Mesenchymal stem cell (in vitro differentiated cells and primary cell): ENCODE data around the gene MCM9.
A peak's percentile ranks its signal among the peaks of the same experiment; 100 is the strongest.
"Not testable (repeated sequence)": the region's sequence is repeated elsewhere in the genome, so short reads cannot be mapped to it uniquely, and the experiment has no call there.

Experiments used
- DNase-seq: peaks from one replicate; pipeline ENCODE4 v3.0.0-alpha.2; 2013
- H2AFZ ChIP-seq: one replicate; pipeline ENCODE4 v1.6.1; 2013; ENCODE audit warnings: low read depth, mild to moderate bottlenecking, control low read depth, inconsistent platforms, low read length, moderate library complexity
- H2AK5ac ChIP-seq: 2 replicates; pipeline ENCODE4 v1.6.1; 2013; ENCODE audit warnings: low read length, moderate library complexity, mild to moderate bottlenecking, inconsistent platforms; ENCODE audit not compliant: severe bottlenecking
- H2BK120ac ChIP-seq: one replicate; pipeline ENCODE4 v1.6.1; 2013; ENCODE audit warnings: low read depth, mild to moderate bottlenecking, inconsistent platforms, low read length, moderate library complexity
- H2BK12ac ChIP-seq, 2 experiments: one replicate each; pipeline ENCODE4 v1.6.1; 2013; ENCODE audit warnings: inconsistent platforms in 2 of 2, low read length in 2 of 2, mild to moderate bottlenecking in 2 of 2, moderate library complexity in 2 of 2, control low read depth in 1 of 2
- H2BK15ac ChIP-seq: one replicate; pipeline ENCODE4 v1.6.1; 2013; ENCODE audit warnings: mild to moderate bottlenecking, low read depth, inconsistent platforms; ENCODE audit not compliant: poor library complexity, severe bottlenecking
- H2BK5ac ChIP-seq: 2 replicates; pipeline ENCODE4 v1.6.1; 2013; ENCODE audit warnings: low read depth, mild to moderate bottlenecking, low read length, control low read depth, inconsistent platforms; ENCODE audit not compliant: poor library complexity, severe bottlenecking
- H3K14ac ChIP-seq, 2 experiments: one replicate each; pipeline ENCODE4 v1.6.1; 2013; ENCODE audit warnings: inconsistent platforms in 2 of 2, low read length in 2 of 2, control low read depth in 1 of 2, mild to moderate bottlenecking in 1 of 2, moderate library complexity in 1 of 2
- H3K18ac ChIP-seq, 2 experiments: one replicate each; pipeline ENCODE4 v1.6.1; 2013; ENCODE audit warnings: inconsistent platforms in 2 of 2, low read length in 2 of 2, control low read depth in 1 of 2, low read depth in 1 of 2, mild to moderate bottlenecking in 1 of 2
- H3K23ac ChIP-seq, 2 experiments: one replicate each; pipeline ENCODE4 v1.6.1; 2013; ENCODE audit warnings: inconsistent platforms in 2 of 2, low read length in 2 of 2, mild to moderate bottlenecking in 2 of 2, moderate library complexity in 2 of 2, control low read depth in 1 of 2
- H3K27ac ChIP-seq: 2 replicates; pipeline ENCODE4 v1.5.1; 2013; ENCODE audit warnings: mild to moderate bottlenecking, moderate library complexity, low read length, control low read depth, inconsistent platforms; ENCODE audit not compliant: poor library complexity, severe bottlenecking
- H3K27me3 ChIP-seq, 2 experiments: 2 replicates each; pipeline versions ENCODE4 v1.6.1 to v1.7.0; 2013; ENCODE audit warnings: low read length in 2 of 2, mild to moderate bottlenecking in 2 of 2, moderate library complexity in 2 of 2, control low read depth in 1 of 2, inconsistent platforms in 1 of 2; ENCODE audit not compliant: control insufficient read depth in 1 of 2, insufficient read depth in 1 of 2
- H3K36me3 ChIP-seq, 2 experiments: 2 replicates each; pipeline versions ENCODE4 v1.6.1 to v1.7.0; 2013; ENCODE audit warnings: low read length in 2 of 2, control low read depth in 1 of 2, inconsistent platforms in 1 of 2, low read depth in 1 of 2, mild to moderate bottlenecking in 1 of 2; ENCODE audit not compliant: insufficient read depth in 2 of 2, control insufficient read depth in 1 of 2
- H3K4ac ChIP-seq, 2 experiments: one replicate each; pipeline ENCODE4 v1.6.1; 2013; ENCODE audit warnings: inconsistent platforms in 2 of 2, low read length in 2 of 2, mild to moderate bottlenecking in 2 of 2, moderate library complexity in 2 of 2, control low read depth in 1 of 2, low read depth in 1 of 2
- H3K4me1 ChIP-seq: 2 replicates; pipeline ENCODE4 v1.6.1; 2013; ENCODE audit warnings: low read depth, low read length, control low read depth; ENCODE audit not compliant: control insufficient read depth, insufficient read depth
- H3K4me2 ChIP-seq: 2 replicates; pipeline ENCODE4 v1.6.1; 2013; ENCODE audit warnings: low read length, mild to moderate bottlenecking, inconsistent platforms; ENCODE audit not compliant: poor library complexity, severe bottlenecking
- H3K4me3 ChIP-seq, 2 experiments: 2 replicates each; pipeline versions ENCODE4 v1.5.1 to v1.7.0; 2013; ENCODE audit warnings: low read length in 2 of 2, mild to moderate bottlenecking in 2 of 2, control low read depth in 1 of 2, low read depth in 1 of 2; ENCODE audit not compliant: insufficient read depth in 1 of 2
- H3K79me1 ChIP-seq: replicated peaks from 2 replicates; pipeline ENCODE4 v1.6.1; 2013; ENCODE audit warnings: mild to moderate bottlenecking, control low read depth, low read length, inconsistent platforms; ENCODE audit not compliant: poor library complexity, severe bottlenecking
- H3K9ac ChIP-seq: 2 replicates; pipeline ENCODE4 v1.7.0; 2013; ENCODE audit warnings: mild to moderate bottlenecking, low read length, moderate library complexity
- H3K9me3 ChIP-seq: 2 replicates; pipeline ENCODE4 v1.7.0; 2013; ENCODE audit warnings: mild to moderate bottlenecking, low read length; ENCODE audit not compliant: control insufficient read depth
- H4K8ac ChIP-seq: one replicate; pipeline ENCODE4 v1.6.1; 2013; ENCODE audit warnings: inconsistent platforms, mild to moderate bottlenecking, low read length, moderate library complexity
- H4K91ac ChIP-seq: one replicate; pipeline ENCODE4 v1.6.1; 2013; ENCODE audit warnings: mild to moderate bottlenecking, low read length, inconsistent platforms
- WGBS: methylation state at CpG from one replicate; pipeline ENCODE4 v1.1.7; 2013; ENCODE audit warnings: mixed read lengths; 5-methylcytosine and 5-hydroxymethylcytosine counted together

MCM9 gene

GRCh38 chr6:118871331-118871730 lies 63.6 kb downstream of the MCM9 start:
- no peak overlapping the region for H3K4me2 ChIP-seq
- no peak overlapping the region for H3K27ac ChIP-seq

GRCh38 chr6:118869894-118870589 lies 64.9 kb downstream of the MCM9 start:
- Histone ChIP-seq H2BK12ac (no peak overlapping the region), H4K8ac (no peak overlapping the region), H3K4ac (no peak overlapping the region), H2BK15ac (no peak overlapping the region), H3K79me1 (peaks cover 17% of the 10 kb centered on the region), H4K91ac (no peak overlapping the region), H3K27me3 (no peaks in the 10 kb centered on the region), H3K23ac (no peak overlapping the region), H2BK120ac (no peak overlapping the region), H3K18ac (no peak overlapping the region), H2AFZ (no peak overlapping the region), H3K4me1 (peaks cover 1% of the 10 kb centered on the region), H2BK5ac (peak overlapping the region; percentile 19), H2AK5ac (no peak overlapping the region), H3K9ac (no peak overlapping the region), H3K4me3 (no peak overlapping the region), H3K4me2 (no peak overlapping the region), H3K14ac (no peak overlapping the region), H3K9me3 (no peaks in the 10 kb centered on the region), H3K36me3 (no peaks in the 10 kb centered on the region), H3K27ac (no peak overlapping the region)
- WGBS: 97% methylated on average over 2 of the region's 2 CpGs
- peak; percentile 6 for DNase-seq

More at GRCh38 chr6:118871331-118871730, 63.6 kb downstream of the MCM9 start:
- H3K36me3 ChIP-seq: no peaks in the 10 kb centered on the region
- no peak for DNase-seq
- H3K27me3 ChIP-seq: no peaks in the 10 kb centered on the region
- H3K4me1 ChIP-seq: peaks cover 1% of the 10 kb centered on the region
- 100% methylated on average over 5 of the region's 5 CpGs for WGBS
- no peak overlapping the region for H3K4me3 ChIP-seq
- H3K14ac ChIP-seq: no peak overlapping the region
- H2BK120ac ChIP-seq: no peak overlapping the region
- H3K18ac ChIP-seq: no peak overlapping the region
- H4K8ac ChIP-seq: no peak overlapping the region
- H2BK5ac ChIP-seq: no peak overlapping the region
- no peak overlapping the region for H3K4ac ChIP-seq
- H3K79me1 ChIP-seq: peaks cover 10% of the 10 kb centered on the region
- no peak overlapping the region for H2AFZ ChIP-seq
- H3K9ac ChIP-seq: no peak overlapping the region
- no peak overlapping the region for H2BK15ac ChIP-seq
- no peak overlapping the region for H2AK5ac ChIP-seq
- H3K9me3 ChIP-seq: no peaks in the 10 kb centered on the region
- H2BK12ac ChIP-seq: no peak overlapping the region
- H3K23ac ChIP-seq: no peak overlapping the region
- no peak overlapping the region for H4K91ac ChIP-seq

DNA sequence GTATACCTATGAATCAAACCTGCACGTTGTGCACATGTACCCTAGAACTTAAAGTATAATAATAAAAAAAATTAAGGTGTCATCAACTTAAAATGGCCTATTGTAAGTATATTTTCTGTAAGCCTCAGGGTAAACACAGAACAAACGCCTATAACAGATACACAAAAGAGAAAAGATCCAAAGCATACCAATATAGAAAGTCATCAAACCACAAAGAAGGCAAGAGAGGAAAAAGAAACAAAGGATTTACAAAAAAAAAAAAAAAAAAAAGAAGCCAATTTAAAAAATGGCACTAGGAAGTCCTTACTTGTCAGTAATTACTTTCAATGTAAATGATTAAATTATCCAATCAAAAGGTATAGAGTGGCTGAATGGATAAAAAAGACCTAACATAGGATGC lies 65.6 kb downstream of the MCM9 start:
- Histone ChIP-seq H2AFZ (no peak overlapping the region), H3K4me2 (no peak overlapping the region), H3K9ac (no peak overlapping the region), H2BK120ac (no peak overlapping the region), H3K23ac (no peak overlapping the region), H4K8ac (no peak overlapping the region), H3K79me1 (peaks cover 18% of the 10 kb centered on the region), H3K36me3 (no peaks in the 10 kb centered on the region), H2AK5ac (no peak overlapping the region), H3K4me1 (peaks cover 1% of the 10 kb centered on the region), H3K27ac (no peak overlapping the region), H2BK5ac (no peak overlapping the region), H2BK12ac (no peak overlapping the region), H3K9me3 (no peaks in the 10 kb centered on the region), H3K4me3 (no peak overlapping the region), H2BK15ac (no peak overlapping the region), H3K18ac (no peak overlapping the region), H3K14ac (no peak overlapping the region), H3K4ac (no peak overlapping the region), H4K91ac (no peak overlapping the region), H3K27me3 (no peaks in the 10 kb centered on the region)
- peak; percentile 24 for DNase-seq
- no CpG with 5 or more reads among the region's 2 CpGs for WGBS

DNA sequence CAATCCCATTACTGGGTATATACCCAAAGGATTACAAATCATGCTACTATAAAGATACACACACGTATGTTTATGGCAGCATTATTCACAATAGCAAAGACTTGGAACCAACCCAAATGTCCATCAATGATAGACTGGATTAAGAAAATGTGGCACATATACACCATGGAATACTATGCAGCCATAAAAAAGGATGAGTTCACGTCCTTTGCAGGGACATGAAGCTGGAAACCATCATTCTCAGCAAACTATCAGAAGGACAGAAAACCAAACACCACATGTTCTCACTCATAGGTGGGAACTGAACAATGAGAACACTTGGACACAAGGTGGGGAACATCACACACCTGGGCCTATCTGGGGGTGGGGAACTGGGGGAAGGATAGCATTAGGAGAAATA lies 66.1 kb downstream of the MCM9 start:
- H3K14ac ChIP-seq, H3K4ac ChIP-seq, H2BK5ac ChIP-seq, H2BK15ac ChIP-seq, H3K9ac ChIP-seq, H3K4me1 ChIP-seq, DNase-seq, H3K23ac ChIP-seq, H3K27ac ChIP-seq, H2AFZ ChIP-seq, H3K4me2 ChIP-seq, H3K4me3 ChIP-seq, H4K8ac ChIP-seq, H3K27me3 ChIP-seq, H2AK5ac ChIP-seq, H2BK12ac ChIP-seq, H3K9me3 ChIP-seq, H3K18ac ChIP-seq, H3K36me3 ChIP-seq, H2BK120ac ChIP-seq, H4K91ac ChIP-seq: not testable (repeated sequence)
- H3K79me1 ChIP-seq: peaks cover 18% of the 10 kb centered on the region
- 100% methylated on average over 1 of the region's 2 CpGs for WGBS
